Measurements from ENCODE around the gene ELP5.

The ELP5 gene

GRCh38 chr17:7289256-7290032 lies 37.4 kb downstream of the ELP5 start:
- DNase-seq = no peak

- DNase-seq = no peak
Observed at GRCh38 chr17:7290166-7290565, 38.2 kb downstream of the ELP5 start.

DNA sequence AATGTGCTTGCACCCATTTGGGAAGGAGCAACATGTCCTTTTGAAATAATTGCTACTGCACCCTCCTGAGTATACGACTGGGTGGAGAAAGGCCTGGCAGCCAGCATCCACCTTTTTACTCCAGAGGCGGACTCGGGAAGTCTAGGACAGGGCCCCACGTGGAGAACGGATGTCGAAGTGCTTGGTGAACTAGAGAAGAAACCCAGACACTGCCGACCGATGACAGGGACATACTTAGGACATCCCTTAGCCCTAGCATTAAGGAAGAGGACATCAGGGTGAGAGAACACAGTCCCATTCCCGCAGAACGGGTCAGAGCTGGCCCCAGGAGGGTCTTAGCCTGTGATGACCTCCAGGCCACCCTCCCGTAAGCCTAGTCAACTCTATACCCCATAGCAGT lies 38.7 kb downstream of the ELP5 start:
- DNase-seq = no peak

DNA sequence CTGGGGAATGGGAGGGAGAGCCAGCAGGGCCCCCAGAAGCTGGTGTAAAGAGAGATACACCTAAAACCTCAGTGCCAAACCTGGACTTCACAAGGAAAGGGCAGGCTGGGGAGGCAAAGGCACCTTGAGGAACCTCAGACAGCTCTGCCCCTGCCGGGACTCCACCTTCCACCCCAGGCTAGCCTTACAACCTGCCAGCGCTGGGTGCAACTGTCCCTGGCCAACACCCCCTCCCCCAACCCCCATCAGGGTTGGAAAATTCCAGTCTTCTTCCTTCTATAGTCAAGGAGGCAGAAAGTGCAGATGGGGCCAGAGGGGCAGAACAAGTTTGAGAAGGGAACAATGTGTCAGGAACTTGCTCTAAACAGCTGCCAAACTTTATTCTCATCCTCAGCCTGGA lies 40.2 kb downstream of the ELP5 start:
- no peak for DNase-seq

DNA sequence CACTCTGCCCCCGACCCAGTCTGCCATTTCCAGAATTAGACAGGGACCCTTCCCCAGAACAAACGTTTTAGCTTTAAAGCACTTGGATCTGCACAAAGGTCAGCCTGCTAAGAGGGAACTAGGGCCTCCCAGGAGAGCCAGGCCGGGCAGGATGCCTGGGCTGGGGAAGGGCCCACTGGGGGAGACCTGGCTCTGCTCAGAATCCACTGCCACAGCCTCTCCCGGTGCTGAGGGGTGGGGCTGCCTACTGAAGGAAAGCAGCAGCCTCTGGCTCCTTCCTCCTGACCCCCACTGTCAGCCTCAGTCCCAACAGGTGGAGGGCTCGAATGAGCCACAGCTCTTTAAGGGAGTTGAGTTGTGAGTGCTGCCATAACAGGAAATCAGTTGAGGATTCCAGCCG lies 40.7 kb downstream of the ELP5 start:
- no peak for DNase-seq

GRCh38 chr17:7293159-7293558 lies 41.1 kb downstream of the ELP5 start:
- no peak for DNase-seq

- DNase-seq = no peak
Observed at GRCh38 chr17:7293816-7294613, 42.0 kb downstream of the ELP5 start.

- DNase-seq = peak; percentile 66
Observed at GRCh38 chr17:7294614-7295153, 42.7 kb downstream of the ELP5 start, which contains the start of gene YBX2. Gene YBX2, minus strand, starts transcription at chr17:7294639. Its CDS starts 139 bp downstream, at chr17:7294500.

DNA sequence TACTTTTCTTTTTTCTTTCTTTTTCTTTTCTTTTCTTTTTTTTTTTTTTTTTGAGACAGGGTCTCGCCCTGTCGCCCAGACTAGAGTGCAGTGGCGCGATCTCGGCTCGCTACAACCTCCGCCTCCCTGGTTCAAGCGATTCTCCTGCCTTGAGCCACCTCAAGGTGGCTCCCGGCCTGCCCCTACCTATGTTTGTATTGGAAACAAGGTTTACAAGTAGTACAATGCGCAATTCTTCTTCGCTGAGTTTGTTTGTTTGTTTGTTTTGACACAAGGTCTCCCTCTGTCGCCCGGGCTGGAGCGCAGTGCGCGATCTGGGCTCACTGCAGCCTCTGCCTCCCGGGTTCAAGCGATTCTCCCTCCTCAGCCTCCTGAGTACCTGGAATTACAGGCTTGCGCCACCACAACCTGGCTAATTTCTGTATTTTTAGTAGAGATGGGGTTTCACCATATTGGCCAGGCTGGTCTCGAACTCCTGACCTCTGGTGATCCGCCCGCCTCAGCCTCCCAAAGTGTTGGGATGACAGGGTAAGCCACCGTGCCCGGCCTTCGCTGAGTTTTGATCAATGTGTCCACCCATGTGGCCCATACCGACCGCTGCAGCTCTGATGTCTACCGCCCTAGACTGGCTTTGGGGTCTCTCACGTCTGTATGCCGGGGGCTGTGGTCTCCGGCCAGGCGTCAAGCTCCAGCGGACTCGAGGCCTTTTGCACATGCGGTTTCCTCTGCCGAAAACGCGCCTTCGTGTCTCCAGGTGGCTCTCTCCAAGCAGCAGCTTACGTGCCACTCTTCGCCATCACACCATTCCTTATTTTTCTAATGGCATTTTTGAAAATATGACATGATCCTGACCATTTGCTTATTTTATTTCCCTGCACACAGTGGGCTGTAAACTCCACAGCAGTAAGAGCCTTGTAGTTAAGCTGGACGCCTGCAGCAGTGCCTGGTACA lies 43.5 kb downstream of the ELP5 start:
- DNase-seq = no peak

DNA sequence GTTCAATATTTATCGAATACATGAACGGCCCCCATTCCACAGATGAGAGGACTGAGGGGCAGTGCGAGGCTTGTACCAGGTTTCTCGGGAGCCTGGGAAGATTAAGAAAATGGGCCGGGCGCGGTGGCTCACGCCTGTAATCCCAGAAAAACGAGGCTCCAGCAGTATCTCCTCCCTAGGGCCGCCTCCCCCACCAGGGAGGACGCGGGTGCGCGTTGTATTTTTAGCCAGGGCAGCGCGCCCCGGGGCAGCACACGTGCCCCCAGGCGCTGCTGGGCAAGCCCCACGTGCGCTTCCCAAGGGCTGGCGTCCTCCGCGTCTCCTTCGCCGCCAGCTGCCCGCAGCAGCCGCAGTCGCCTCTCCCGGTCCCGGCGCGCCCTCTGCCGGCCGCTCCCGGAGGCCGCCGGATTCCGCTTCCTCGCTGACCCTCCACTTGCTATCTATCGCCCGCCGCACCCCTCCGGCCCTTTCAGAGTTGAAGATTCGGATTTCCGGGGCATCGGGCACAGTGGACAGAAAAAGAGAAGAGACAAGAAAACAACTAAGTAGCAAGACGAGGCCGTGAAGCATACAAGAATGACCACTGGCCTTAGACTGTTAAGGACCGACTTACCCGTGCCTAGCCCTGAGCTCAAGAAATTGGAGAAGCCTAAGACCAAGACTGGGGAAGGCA lies 44.3 kb downstream of the ELP5 start:
- DNase-seq = peak; percentile 65

DNA sequence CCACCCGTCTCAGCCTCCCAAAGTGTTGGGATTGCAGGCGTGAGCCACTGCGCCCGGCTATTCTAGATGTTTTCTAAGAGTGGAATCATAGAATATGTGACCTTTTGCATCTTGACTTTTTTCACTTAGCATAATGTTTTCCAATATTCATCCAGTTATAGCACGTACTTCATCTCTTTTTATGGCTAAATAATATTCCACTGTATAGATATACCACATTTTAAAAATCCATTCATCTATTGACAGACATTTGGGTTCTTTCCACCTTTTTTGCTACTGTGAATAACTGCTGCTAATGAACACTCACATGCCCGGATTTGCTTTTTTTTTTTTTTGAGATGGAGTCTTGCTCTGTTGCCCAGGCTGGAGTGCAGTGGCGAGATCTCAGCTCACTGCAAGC lies 52.2 kb downstream of the ELP5 start:
- no peak for DNase-seq

- peak; percentile 100 for DNase-seq
Observed at GRCh38 chr17:7306911-7307685, 55.1 kb downstream of the ELP5 start, which contains the start of gene EIF5A. Gene EIF5A, plus strand, starts transcription at chr17:7307628. Its CDS starts 2,008 bp downstream, at chr17:7309636.

GRCh38 chr17:7307686-7308624 lies 55.9 kb downstream of the ELP5 start:
- peak; percentile 56 for DNase-seq

- peak; percentile 80 for DNase-seq
Observed at GRCh38 chr17:7308625-7309433, 56.8 kb downstream of the ELP5 start.
